Epidermal melanocyte (primary cell): ENCODE measurements around the gene PHF20.
A peak's percentile ranks its signal among the peaks of the same experiment; 100 is the strongest.
"Not testable (repeated sequence)": the region's sequence is repeated elsewhere in the genome, so short reads cannot be mapped to it uniquely, and the experiment has no call there.

Source experiments
- DNase-seq: peaks from one replicate; pipeline ENCODE4 v3.0.0; 2011; ENCODE audit warnings: low spot score; ENCODE audit not compliant: insufficient read length

PHF20 gene

DNA sequence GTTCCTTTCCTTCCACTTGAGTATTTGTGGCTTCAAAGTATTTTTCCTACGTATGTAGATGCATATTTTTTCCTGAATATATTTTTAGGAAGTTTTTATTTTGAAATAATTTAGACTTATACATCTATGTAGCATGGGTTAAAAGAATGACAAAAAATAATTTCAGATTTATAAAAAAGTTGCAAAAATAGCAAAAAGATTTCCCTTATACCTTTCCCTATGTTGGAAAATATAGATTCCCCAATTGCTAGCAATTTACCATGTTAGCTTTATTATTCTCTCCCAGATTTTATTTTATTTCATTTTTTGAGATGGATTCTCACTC, 112.7 kb downstream of the PHF20 start:
- no peak for DNase-seq

DNA sequence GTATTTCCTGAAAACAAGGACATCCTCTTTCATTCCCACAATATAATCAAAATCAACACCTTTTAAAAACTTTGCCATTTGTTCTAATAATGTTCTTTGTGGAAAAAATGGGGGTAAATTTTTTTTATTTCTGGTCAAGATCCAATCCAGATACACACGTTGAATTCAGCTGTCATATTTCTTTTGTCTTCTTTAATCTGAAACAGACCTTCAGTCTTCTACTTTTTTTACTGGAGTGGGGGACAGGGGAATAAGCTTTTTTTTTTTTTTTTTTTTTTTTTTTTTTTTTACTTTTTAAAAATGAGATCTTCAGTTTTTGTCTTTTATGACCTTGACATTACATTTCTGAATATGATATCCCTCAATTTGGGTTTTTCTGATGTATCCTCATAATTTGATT, 113.4 kb downstream of the PHF20 start:
- DNase-seq: no peak

DNA sequence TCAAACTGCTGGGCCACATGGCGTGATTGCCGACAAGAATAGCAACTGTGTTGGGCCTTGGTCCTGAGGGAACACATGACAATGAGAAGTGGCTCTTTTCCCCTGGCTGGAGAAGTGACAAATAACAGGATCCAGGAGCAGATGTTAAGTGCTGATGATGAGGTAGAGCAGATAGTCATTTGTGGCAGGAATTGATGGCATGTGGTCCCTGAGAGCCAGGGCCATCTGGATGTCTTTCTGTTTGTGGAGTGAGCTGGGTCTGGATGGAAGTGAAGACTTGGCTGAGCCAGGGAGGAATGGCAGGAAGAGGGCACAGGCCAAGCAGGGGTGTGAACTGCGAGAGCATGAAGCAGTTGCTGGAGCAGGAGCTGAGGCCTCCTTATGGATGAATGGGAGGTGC, 114.7 kb downstream of the PHF20 start:
- DNase-seq: no peak

DNA sequence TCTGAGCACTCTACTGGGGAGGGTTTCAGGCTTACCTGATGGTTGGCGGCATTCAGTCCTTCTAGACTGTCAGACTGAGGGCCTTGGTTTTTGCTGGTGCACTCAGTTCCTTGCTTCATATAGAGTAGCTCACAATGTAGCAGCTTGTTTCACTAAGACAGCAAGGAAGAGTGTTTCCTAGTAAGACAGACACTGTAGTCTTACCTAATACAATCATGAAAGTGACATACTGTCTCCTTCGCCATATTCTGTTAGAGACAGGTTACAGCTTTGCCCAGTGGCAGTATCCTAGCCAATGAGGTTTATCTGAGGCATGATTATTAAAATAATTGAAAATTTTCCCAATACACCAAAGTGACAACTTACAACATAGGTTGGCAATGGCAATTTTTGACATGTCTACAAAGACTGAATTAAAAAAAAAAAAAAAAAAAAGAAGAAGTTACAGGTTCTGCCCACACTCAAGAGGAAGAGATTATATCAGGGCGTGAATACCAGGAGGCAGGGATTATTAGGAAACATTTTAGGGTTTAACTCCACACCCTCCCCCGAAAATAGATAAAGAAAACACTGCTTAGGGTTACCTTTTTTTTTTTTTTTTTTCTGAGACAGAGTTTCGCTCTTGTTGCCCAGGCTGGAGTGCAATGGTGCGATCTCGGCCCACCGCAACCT, 115.7 kb downstream of the PHF20 start:
- no peak for DNase-seq

DNA sequence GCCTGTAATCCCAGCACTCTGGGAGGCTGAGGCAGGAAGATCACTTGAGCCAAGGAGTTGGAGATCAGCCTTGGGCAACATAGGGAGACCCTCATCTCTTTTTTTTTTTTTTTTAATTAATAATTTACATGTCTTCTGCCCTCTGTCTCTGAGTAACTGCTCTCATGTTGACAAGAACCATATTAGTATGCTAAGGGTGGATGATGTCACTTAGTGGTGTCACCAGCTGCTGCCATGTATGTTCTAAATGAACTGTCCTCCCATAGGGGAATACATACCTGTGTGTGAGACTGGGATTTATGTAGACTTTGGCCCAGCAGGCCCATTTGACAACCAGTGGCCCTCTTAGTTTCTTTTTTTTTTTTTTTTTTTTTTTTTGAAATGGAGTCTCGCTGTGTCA, 116.8 kb downstream of the PHF20 start:
- DNase-seq: no peak

DNA sequence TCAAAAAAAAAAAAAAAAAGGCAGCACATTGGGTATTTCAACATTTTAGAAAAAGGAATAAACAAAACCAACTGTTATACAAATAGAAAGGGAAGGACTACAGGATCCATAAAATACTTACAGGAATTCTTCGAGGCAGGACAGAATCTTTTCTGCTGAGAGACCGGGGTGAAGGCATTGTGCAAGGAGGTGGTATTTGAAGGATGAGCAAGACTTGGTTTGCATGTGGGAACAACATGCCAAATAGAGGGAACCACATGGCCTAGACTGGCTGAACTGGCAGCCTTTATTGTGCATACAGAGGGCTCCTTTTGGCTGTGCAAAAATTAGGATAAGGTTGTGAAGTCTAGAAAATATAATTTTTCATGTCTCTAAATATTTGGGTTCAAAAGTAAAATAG, 119.6 kb downstream of the PHF20 start:
- DNase-seq: no peak

DNA sequence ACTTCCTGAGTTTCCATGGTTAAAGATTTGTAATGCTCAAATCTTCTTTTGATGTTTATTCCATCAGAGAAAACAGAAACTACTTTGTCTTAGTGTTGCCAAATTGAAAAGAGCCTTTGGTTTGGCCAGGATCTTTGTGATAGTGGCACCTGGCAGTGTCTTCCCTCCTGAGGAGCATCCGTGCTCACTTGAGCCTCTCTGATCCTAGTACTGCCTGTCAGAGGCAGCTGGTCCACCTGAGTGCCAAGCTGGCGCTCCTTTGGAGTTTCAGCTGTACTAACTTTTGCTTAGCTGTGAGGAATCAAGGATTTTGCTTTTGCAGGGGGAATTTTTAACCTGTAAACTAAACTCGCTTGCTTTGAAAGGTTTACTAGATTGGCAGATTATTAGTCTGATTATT, 121.1 kb downstream of the PHF20 start:
- DNase-seq: no peak

DNA sequence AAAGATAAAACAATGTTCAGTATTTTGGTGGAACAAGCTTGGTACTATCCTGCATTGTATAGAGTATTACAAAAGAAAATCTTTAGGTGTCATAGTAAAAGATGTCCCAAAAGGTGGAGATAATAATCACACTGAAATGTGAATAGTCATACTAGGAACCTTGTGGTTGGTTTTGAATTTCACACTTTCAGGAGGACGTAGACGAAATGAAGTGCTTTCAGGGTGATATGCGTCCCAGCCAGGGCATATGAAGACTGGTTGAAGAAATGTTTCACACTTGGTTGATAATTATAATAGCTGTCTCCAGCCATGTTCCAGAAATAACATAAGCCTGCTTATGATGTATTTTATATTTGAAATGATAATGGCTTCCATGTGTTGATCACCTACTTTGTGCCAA, 122.1 kb downstream of the PHF20 start:
- DNase-seq: no peak

DNA sequence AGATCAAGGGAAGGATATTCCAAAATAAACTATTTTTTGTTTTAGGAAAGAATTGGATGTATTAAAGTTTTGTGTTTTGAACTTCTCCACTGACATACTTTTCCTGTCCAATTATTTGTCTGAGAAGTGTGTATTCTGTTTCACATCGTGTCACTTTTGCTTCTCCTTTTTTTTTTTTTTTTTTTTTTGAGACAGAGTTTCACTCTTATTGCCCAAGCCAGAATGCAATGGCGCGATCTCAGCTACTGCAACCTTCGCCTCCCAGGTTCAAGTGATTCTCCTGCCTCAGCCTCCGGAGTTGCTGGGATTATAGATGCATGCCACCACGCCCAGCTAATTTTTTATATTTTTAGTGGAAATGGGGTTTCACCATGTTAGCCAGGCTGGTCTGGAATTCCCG, 123.7 kb downstream of the PHF20 start:
- DNase-seq: not testable (repeated sequence)

DNA sequence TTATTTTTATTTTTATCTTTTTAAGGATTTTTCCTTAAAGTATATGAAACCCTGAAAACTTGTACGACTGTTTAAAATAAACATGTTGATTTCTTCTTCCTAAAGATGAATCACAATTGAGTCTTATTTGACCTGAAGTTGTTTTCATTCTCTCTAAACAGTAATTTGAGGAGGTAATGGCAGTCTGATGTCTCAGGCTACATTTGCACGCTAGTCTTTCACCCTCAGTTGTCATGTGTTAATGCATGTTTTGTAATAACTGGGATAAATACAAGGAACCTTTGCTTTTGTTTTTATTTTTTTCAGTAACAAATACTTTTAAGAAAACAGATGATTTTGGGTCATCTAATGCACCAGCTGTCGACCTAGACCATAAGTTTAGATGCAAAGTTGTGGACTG, 127.2 kb downstream of the PHF20 start:
- no peak for DNase-seq

DNA sequence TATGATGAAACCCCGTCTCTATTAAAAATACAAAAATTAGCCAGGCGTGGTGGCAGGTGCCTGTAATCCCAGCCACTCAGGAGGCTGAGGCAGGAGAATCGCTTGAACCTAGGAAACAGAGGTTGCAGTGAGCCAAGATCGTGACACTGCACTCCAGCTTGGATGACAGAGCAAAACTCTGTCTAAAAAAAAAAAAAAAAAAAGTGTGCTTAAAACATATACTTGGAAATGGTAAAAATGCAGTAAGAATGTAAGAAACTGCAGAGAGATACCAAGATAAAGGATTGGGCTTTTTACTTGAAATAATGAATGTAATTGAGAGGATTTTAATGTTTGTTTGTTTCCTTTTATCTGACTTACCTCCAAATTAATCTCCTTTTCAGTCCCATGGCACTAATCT, 129.4 kb downstream of the PHF20 start:
- not testable (repeated sequence) for DNase-seq

DNA sequence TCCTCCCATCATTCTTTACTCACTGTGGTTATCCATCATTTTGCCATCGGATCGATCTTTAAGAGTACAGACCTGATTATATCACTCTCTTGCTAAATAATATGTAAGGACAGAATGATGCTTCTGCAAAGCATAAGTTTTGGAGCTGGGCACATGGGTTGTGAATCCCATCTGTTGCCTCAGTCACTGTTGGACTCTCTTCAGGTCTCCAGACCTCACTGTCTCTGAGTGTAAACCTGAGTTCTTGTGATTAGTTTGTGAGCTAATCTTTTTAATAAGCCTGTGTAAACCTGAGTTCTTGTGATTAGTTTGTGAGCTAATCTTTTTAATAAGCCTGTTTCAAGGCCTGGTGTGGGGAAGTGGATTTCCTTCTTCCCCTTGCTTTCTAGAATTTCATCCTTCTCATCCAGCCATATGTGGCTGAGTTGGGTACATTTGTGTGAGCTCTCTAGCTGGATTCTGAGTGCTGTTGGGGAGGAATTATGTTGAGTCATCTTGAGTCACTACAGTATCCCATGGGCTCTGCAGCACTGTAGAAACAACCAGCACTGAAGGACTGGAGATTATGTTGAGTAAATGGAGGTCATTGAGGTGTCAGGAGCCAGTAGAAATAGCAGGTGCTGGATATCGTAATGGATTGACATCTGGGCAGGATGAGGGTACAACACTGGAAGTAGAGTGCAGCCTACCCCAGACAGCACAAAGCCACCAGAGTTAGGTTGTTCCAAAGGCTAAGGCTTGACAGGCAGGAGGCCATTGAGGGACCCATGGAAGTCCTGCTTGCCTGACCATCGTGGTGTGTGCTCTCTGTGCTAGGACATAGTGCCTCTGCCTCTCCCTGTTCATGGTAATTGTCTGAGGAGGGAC, 130.1 kb downstream of the PHF20 start:
- DNase-seq: peak; percentile 46

DNA sequence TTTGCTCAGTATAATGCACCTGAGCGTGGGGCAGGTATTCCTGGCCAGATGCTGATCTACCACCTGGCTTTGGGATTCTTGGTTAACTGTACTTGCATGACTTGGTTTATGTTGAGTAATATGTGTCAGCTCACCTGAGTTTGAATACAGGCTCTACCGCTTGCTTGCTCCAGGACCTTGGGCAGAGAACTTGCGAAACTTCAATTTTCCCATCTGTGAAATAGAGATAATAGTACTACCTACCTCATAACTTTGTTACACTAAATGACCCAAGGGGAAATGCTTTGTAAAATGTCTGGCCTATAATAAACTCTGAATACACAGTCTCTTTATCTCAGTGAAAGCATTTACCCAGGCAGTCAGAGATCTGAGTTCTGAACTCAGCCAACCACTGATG, 130.7 kb downstream of the PHF20 start:
- no peak for DNase-seq

DNA sequence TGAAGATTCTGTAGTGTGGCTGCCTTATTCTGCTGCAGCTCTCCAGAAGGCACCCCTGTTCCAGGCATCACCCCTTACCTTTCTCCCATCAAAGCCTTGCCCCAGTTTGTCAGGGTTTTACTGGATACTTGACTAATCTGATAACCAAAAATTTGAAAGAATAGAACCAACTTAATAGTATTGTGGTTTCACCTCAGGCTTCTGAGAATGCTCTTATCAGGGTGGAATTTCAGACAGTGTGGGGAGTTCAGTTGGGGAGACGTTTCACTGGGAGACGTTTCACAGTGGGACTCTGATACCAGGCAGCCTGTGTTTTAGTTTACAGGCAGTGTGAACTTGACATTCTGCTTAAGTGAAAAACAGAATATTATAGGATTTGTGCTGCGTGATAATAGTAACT, 132.0 kb downstream of the PHF20 start:
- DNase-seq: no peak

DNA sequence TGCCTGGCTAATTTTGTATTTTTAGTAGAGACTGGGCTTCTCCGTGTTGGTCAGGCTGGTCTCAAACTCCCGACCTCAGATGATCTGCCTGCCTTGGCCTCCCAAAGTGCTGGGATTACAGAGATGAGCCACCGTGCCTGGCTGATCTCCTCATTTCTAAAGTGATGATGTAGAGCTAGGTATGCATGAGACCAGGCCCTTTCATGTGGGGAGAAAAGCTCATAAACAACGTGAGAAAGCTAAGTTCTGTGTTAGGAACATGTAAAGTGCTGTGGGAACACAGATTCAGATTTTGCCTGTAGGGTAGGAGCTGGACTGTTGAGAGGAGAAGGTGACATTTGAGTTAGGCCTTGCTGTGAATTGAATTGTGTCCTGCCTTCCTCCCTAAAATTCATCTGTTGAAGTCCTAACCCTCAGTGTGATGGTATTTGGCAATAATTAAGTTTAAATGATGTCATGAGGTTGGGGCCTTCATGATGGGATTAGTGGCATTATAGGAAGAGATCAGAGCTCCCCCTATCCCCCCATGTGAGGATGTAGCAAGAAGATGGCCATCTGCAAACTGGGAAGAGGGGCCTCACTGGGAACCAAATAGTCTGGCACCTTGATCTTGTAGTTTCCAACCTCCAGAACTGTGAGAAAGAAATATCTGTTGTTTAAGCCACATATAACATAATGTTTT, 133.3 kb downstream of the PHF20 start:
- DNase-seq: no peak

DNA sequence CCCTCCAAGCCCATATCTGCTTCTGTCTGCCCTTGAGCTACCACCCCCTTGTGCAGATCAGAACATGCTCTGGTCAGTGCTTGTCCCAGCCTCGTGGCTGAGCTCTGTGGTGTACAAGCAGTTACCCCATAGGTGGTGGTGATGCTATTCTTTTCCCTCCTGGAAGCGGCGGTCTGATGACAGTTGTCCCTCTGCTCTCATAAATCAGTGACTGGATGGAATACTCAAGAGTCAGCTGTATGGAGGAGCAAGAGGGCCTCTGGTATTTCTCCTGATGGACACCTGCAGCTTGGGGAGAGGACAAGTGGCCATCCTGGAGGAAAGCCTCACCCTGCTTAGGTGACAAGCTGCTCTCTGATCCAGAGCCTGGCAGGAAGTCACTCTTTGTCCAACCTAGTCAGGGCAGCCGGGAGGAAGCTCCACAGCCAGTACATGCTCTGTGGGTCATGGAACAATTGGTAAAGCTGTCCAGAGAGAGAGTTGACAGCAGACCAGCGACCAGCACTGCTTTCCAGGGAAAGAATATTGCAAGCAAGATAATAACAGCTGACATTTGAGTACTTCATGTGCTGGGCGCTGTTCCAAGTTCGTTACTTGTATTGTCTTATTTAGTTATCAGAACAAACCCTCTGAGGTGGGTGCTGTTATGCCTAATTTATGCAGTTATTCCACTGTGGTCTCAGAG, 135.3 kb downstream of the PHF20 start:
- DNase-seq: no peak

DNA sequence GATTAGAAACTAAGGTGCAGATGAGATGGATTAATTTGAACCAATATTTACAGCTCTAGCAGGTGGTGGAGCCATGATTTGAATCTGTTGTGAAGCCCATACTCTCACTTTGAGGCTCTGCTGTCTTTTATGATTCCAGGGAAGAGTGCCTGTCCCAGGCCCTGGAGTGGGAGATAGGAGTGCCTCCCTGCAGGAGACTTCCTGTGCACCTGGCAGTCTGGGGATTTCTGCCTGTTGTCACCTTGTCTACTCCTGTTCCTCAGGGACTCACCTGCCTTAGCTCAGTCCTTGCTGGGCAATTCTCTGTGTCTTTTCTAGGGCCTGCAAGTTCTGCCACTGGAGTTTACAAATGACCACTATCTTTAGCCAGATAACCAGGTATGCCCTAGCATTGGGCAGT, 136.2 kb downstream of the PHF20 start:
- DNase-seq: no peak

DNA sequence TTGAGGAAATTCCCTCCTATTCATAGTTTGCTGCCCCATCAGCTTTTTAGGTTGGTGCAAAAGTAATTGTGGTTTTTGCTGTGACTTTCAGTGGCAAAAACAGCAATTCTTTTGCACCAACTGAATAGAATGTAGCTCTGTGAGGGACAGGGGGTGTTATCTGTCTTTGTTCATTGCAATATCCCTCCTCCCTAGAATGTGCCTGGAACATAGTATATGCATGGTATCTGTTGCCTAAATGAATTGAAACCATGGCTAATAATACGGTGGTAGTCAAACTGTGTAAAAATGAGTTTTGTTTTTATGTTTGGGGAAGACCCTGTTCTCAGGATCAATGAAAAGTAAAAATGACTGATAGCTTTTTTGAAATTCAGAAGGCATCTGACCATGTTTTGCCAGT, 137.4 kb downstream of the PHF20 start:
- no peak for DNase-seq

DNA sequence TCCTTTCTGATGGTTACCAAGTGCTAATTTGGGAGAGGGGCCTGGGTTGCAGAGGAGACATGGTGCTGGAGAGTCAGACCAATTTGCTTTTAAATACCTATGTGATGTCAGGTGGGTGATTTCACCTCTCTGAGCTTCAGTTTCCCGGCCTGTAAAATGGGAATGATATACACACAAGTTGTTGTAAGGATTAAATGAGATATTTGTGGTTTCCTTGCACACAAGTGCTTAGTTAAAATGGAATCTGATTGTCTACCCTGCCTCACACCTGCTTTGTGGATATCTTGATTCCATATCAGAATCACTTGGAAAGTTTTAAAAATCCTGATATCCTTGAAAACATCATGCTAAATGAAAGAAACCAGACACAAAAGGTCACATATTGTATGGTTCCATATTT, 138.0 kb downstream of the PHF20 start:
- no peak for DNase-seq

DNA sequence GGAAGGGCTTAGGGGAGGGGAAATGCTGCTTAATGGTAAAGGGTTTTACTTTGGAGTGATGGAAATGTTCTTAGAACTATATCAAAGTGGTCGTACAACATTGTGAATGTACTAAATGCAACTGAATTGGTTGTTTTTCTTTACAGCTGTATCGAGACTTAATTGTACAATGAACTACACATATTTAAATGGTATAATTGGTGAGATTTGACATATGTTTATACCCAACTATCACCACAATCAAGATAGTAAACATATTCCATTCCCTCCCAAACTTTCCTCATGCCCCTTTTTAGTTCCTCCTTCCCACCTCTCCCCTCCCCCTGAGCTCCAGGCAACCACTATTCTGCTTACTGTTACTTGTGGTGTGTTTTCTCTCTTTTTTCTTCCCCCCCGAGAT, 138.4 kb downstream of the PHF20 start:
- no peak for DNase-seq

DNA sequence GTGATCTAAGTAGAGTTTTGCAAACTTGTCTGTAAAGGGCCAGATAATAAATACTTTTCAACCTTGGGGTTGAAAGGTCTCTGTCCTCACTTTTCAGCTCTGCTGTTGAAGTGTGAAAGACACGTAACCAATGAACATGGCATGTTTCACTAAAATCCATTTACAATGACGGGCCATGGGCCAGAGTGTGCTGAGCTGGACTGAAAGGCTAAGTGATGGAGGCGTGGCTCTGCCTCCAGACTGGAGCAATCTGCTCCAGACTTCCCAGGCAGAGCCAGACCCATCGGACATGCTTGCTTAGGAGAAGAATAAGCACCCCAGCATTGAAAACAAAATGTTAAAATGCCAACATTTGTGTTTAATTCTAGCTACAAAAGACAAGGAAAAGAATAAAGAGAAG, 141.1 kb downstream of the PHF20 start:
- no peak for DNase-seq

DNA sequence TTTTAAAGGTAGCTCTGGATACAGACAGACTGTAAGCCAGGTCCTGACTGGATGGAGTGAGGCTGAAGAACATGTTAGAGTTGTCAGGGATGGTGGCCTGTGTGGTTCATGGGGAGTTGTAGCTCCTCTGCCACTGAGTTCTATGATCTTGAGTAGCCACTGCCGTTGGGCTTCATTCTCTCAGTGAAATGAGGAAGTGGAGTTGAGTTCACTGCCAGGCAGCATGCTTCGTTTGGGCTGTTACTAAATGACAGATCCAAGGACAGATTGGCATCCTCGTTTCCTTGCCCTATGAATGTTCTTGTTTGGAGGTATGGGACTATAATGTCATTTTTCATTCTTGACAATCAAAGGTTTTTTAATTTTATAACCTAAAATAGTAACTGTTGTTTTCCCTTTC, 145.3 kb downstream of the PHF20 start:
- DNase-seq: no peak
